Liver (tissue), 3 donors: ENCODE data around the gene ASTE1.

Experiments used
- HNF4G ChIP-seq: IDR thresholded peaks from 2 replicates; pipeline ENCODE4 v1.6.1; 2016; ENCODE audit warnings: antibody characterized with exemption
- RAD21 ChIP-seq, 2 donors: IDR thresholded peaks; 2 replicates each; pipeline ENCODE4 v1.6.1; 2016; ENCODE audit warnings: antibody characterized with exemption in 2 of 2, mild to moderate bottlenecking in 2 of 2
- SP1 ChIP-seq: IDR thresholded peaks from 2 replicates; pipeline ENCODE4 v1.6.1; 2018; ENCODE audit warnings: antibody characterized with exemption, mild to moderate bottlenecking
- YY1 ChIP-seq: IDR thresholded peaks from 2 replicates; pipeline ENCODE4 v1.6.1; 2016; ENCODE audit warnings: antibody characterized with exemption, mild to moderate bottlenecking
- TF ChIP-seq, protein P1 (sequence below): fragments of 150-350 bp; IDR thresholded peaks from 2 replicates; pipeline ENCODE4 v1.5.1; 2017; ENCODE audit warnings: improper control_type of control experiment, low read depth, low read length; ENCODE audit not compliant: missing input control
- TF ChIP-seq, protein P2 (sequence below): IDR thresholded peaks from 2 replicates; pipeline ENCODE4 v1.6.1; 2016; ENCODE audit warnings: antibody characterized with exemption
- TF ChIP-seq, protein P3 (sequence below): IDR thresholded peaks from 2 replicates; pipeline ENCODE4 v1.6.1; 2016; ENCODE audit warnings: antibody characterized with exemption
- donor health status: healthy.
- donor health status: healthy.

DNA sequence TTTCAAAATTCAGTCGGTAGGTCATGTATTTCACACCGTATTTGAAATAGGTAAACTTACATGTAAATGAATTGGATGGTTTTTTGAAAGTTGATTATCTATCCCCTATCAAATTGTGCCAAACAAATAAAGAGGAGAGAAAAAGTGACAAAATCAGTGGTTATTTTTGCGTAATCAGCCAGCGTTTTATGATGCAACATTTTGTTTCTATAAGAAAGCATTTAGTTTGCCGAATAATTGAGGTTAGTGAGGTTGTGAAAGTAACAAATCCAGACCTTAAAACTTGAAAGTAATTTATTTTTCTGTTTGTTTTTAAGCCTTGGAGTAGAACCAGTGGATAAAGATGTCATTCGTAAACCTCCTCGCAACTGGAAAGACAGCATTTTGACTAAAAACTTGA lies 29.3 kb downstream of the ASTE1 start:
- TF ChIP-seq SP1: no peak
- TF ChIP-seq, protein P1, sequence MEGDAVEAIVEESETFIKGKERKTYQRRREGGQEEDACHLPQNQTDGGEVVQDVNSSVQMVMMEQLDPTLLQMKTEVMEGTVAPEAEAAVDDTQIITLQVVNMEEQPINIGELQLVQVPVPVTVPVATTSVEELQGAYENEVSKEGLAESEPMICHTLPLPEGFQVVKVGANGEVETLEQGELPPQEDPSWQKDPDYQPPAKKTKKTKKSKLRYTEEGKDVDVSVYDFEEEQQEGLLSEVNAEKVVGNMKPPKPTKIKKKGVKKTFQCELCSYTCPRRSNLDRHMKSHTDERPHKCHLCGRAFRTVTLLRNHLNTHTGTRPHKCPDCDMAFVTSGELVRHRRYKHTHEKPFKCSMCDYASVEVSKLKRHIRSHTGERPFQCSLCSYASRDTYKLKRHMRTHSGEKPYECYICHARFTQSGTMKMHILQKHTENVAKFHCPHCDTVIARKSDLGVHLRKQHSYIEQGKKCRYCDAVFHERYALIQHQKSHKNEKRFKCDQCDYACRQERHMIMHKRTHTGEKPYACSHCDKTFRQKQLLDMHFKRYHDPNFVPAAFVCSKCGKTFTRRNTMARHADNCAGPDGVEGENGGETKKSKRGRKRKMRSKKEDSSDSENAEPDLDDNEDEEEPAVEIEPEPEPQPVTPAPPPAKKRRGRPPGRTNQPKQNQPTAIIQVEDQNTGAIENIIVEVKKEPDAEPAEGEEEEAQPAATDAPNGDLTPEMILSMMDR: no peak
- TF ChIP-seq HNF4G: no peak
- no peak for TF ChIP-seq RAD21 (IDR thresholded peaks at IDR 0.05)
- TF ChIP-seq, protein P2, sequence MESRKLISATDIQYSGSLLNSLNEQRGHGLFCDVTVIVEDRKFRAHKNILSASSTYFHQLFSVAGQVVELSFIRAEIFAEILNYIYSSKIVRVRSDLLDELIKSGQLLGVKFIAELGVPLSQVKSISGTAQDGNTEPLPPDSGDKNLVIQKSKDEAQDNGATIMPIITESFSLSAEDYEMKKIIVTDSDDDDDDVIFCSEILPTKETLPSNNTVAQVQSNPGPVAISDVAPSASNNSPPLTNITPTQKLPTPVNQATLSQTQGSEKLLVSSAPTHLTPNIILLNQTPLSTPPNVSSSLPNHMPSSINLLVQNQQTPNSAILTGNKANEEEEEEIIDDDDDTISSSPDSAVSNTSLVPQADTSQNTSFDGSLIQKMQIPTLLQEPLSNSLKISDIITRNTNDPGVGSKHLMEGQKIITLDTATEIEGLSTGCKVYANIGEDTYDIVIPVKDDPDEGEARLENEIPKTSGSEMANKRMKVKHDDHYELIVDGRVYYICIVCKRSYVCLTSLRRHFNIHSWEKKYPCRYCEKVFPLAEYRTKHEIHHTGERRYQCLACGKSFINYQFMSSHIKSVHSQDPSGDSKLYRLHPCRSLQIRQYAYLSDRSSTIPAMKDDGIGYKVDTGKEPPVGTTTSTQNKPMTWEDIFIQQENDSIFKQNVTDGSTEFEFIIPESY: no peak
- TF ChIP-seq, protein P3, sequence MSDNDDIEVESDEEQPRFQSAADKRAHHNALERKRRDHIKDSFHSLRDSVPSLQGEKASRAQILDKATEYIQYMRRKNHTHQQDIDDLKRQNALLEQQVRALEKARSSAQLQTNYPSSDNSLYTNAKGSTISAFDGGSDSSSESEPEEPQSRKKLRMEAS: no peak
- TF ChIP-seq YY1: no peak
